Lower lobe of right lung (tissue), 2 donors: ENCODE data around the gene ORC5. TPM values are rescaled to one million over a fixed set of nuclear protein-coding genes. Genes with fewer than 3 reads are reported as not detected.
A peak's percentile ranks its signal among the peaks of the same experiment; 100 is the strongest.

Experiments used
- ATAC-seq, 2 donors: fragments of 200-7000 bp; cut with Tn5 transposase; one replicate each; pipeline ENCODE4 v1.9.1; 2020 to 2022; ENCODE audit warnings: mild to moderate bottlenecking in 2 of 2, moderate library complexity in 2 of 2
- DNase-seq: peaks from one replicate; pipeline ENCODE4 v3.0.0-alpha.2; 2020
- H3K27ac ChIP-seq: fragments of 200-600 bp; one replicate; pipeline ENCODE4 v1.8.0; 2022
- H3K27me3 ChIP-seq: fragments of 200-600 bp; one replicate; pipeline ENCODE4 v1.8.0; 2022; ENCODE audit warnings: low read depth
- H3K36me3 ChIP-seq: fragments of 200-600 bp; one replicate; pipeline ENCODE4 v1.8.0; 2022; ENCODE audit warnings: mild to moderate bottlenecking
- H3K4me1 ChIP-seq: fragments of 200-600 bp; one replicate; pipeline ENCODE4 v1.8.0; 2022
- H3K4me3 ChIP-seq: fragments of 200-600 bp; one replicate; pipeline ENCODE4 v1.8.0; 2022; ENCODE audit warnings: mild to moderate bottlenecking
- H3K9me3 ChIP-seq: fragments of 200-600 bp; one replicate; pipeline ENCODE4 v1.8.0; 2022
- CTCF ChIP-seq: fragments of 200-600 bp; IDR thresholded peaks from one replicate; pipeline ENCODE4 v1.8.0; 2022; ENCODE audit warnings: antibody characterized with exemption, mild to moderate bottlenecking
- intact Hi-C: fragments of 100-400 bp; cut with DNase I; formaldehyde crosslinking; loops from one replicate; pipeline ENCODE4 v1.11.0; 2022
- long read RNA-seq: library from polyadenylated mRNA; unstranded; transcript quantifications from one replicate; pipeline ENCODE4 v2.0.0, GENCODE V29; 2021
- total RNA-seq: library from RNA; stranded (reverse); fragmentation: NEBNext Ultra II Directional; extraction: Animal tissue kit (Norgen Biotek cat#: 25700); gene quantifications from one replicate; pipeline ENCODE4 v1.2.1, GENCODE V29; 2021
- donor health status: DM: no; HTN: yes; CAD: no; lungs with severe emphysema.

ORC5 gene
- total RNA-seq, result 16.0 TPM
- long read RNA-seq, transcript ORC5-201 (14 exons, 1,958 nt), result major isoform, 17 of 27 reads
- long read RNA-seq, partial matches to known transcripts, result 2 of 27 reads
- long read RNA-seq, other reads (novel, unspliced or antisense), result 7 of 27 reads

- Histone ChIP-seq H3K27me3 (no peaks in the 10 kb centered on the region), H3K4me3 (peak within 1 kb of the TSS; percentile 70), H3K27ac (peak within 1 kb of the TSS; percentile 81), H3K36me3 (peaks cover 7% of the 10 kb centered on the region), H3K9me3 (no peaks in the 10 kb centered on the region), H3K4me1 (peaks cover 23% of the 10 kb centered on the region)
- no peak for TF ChIP-seq CTCF
- ATAC-seq, result peak; percentile 100
- intact Hi-C loops, result no loop called here
- peak; percentile 88 for DNase-seq
Measured at GRCh38 chr7:104207731-104208420, at the start of gene ORC5. TSS of gene ORC5 (minus strand) at chr7:104208013. CDS start at chr7:104207904, 109 bp downstream.

GRCh38 chr7:104255616-104256015 lies 47.8 kb upstream of the ORC5 start:
- DNase-seq (no peak), ATAC-seq (no peak)
- H3K27me3 ChIP-seq, result no peaks in the 10 kb centered on the region
- H3K4me1 ChIP-seq, result no peaks in the 10 kb centered on the region
- no peak overlapping the region for H3K27ac ChIP-seq
- no peak for TF ChIP-seq CTCF
- no peaks in the 10 kb centered on the region for H3K9me3 ChIP-seq
- intact Hi-C loops, result no loop called here
- H3K4me3 ChIP-seq, result no peak overlapping the region
- H3K36me3 ChIP-seq, result no peaks in the 10 kb centered on the region

GRCh38 chr7:104255194-104255593 lies 47.4 kb upstream of the ORC5 start:
- no peak for ATAC-seq

GRCh38 chr7:104254696-104255095 lies 46.9 kb upstream of the ORC5 start:
- intact Hi-C loops, result no loop called here
- no peak for DNase-seq
- Histone ChIP-seq H3K36me3 (no peaks in the 10 kb centered on the region), H3K27me3 (no peaks in the 10 kb centered on the region), H3K4me1 (no peaks in the 10 kb centered on the region), H3K27ac (no peak overlapping the region), H3K4me3 (no peak overlapping the region), H3K9me3 (no peaks in the 10 kb centered on the region)
- no peak for TF ChIP-seq CTCF
- no peak for ATAC-seq

More at GRCh38 chr7:104255194-104255593, 47.4 kb upstream of the ORC5 start:
- Histone ChIP-seq H3K4me1 (no peaks in the 10 kb centered on the region), H3K27me3 (no peaks in the 10 kb centered on the region), H3K36me3 (no peaks in the 10 kb centered on the region), H3K4me3 (no peak overlapping the region), H3K27ac (no peak overlapping the region), H3K9me3 (no peaks in the 10 kb centered on the region)
- intact Hi-C loops, result no loop called here
- DNase-seq, result no peak
- no peak for TF ChIP-seq CTCF

GRCh38 chr7:104252409-104253134 lies 44.8 kb upstream of the ORC5 start:
- intact Hi-C loops, result no loop called here
- Histone ChIP-seq H3K36me3 (no peaks in the 10 kb centered on the region), H3K4me1 (no peaks in the 10 kb centered on the region), H3K9me3 (no peaks in the 10 kb centered on the region), H3K27ac (no peak overlapping the region), H3K27me3 (no peaks in the 10 kb centered on the region), H3K4me3 (no peak overlapping the region)
- ATAC-seq (peak; percentile 45 to 68), DNase-seq (no peak)
- TF ChIP-seq CTCF, result no peak
